Thyroid gland (tissue), 4 donors: ENCODE results near the gene CLEC3A. TPM values are rescaled to one million over a fixed set of nuclear protein-coding genes. Genes with fewer than 3 reads are reported as not detected.

Experiments
- DNase-seq, 2 donors: peaks; one replicate each; pipeline ENCODE4 v3.0.0-alpha.2; 2019
- H3K27ac ChIP-seq, 3 donors: fragments of 200-600 bp; sonication (generic); 1 replicate in 2 of 3; 2 replicates in 1 of 3; pipeline ENCODE4 v1.5.1; 2016 to 2019; ENCODE audit warnings: mild to moderate bottlenecking in 1 of 3, moderate library complexity in 1 of 3
- H3K27me3 ChIP-seq: fragments of 200-600 bp; sonication (generic); one replicate; pipeline ENCODE4 v1.5.1; 2019
- H3K36me3 ChIP-seq, 2 donors: fragments of 200-600 bp; sonication (generic); one replicate each; pipeline ENCODE4 v1.5.1; 2016 to 2019
- H3K4me1 ChIP-seq, 2 donors: fragments of 200-600 bp; sonication (generic); one replicate each; pipeline ENCODE4 v1.5.1; 2017 to 2019
- H3K4me3 ChIP-seq, 3 donors: fragments of 200-600 bp; sonication (generic); replicated peaks in 1 of 3; 1 replicate in 2 of 3; 2 replicates in 1 of 3; pipeline ENCODE4 v1.5.1; 2016; ENCODE audit warnings: mild to moderate bottlenecking in 1 of 3
- H3K9me3 ChIP-seq: fragments of 200-600 bp; sonication (generic); one replicate; pipeline ENCODE4 v1.5.1; 2017
- CTCF ChIP-seq, 6 experiments: fragments of 200-600 bp in 3 of 6; fragments of 450-650 bp in 3 of 6; sonication (generic) in 3 of 6; IDR thresholded peaks; one replicate each; pipeline ENCODE4 v1.5.1; 2016 to 2019; ENCODE audit warnings: antibody characterized with exemption in 6 of 6, mild to moderate bottlenecking in 2 of 6, inconsistent platforms in 1 of 6, moderate library complexity in 1 of 6
- POLR2A ChIP-seq, 2 donors: fragments of 450-650 bp; IDR thresholded peaks; one replicate each; pipeline ENCODE4 v1.6.1; 2017; ENCODE audit warnings: antibody characterized with exemption in 2 of 2, mild to moderate bottlenecking in 2 of 2, moderate library complexity in 1 of 2
- whole genome bisulfite sequencing, 2 donors: methylation state at CpG; one replicate each; pipeline ENCODE4 v1.1.5; 2017; 5-methylcytosine and 5-hydroxymethylcytosine counted together
- intact Hi-C: fragments of 100-400 bp; cut with DNase I; formaldehyde crosslinking; loops from one replicate; pipeline ENCODE4 v1.15.1; 2023
- total RNA-seq, 4 donors: library from RNA; depleted of rRNA; stranded (reverse); fragments of >200 nt; gene quantifications; one replicate each; pipeline ENCODE4 v1.2.3, GENCODE V29; 2016

Gene CLEC3A
- total RNA-seq, result not detected

- 46 to 49% methylated on average over 5 of the region's 5 CpGs for WGBS, 2 donors
- no peaks in the 10 kb centered on the region for H3K27me3 ChIP-seq
- H3K36me3 ChIP-seq, result no peaks in the 10 kb centered on the region
- no peak within 1 kb of the TSS for H3K4me3 ChIP-seq
- TF ChIP-seq POLR2A (IDR thresholded peaks at IDR 0.05) (no peak), CTCF (IDR thresholded peaks at IDR 0.05) (no peak)
- no peaks in the 10 kb centered on the region for H3K4me1 ChIP-seq
- DNase-seq, result no peak
- no peak within 1 kb of the TSS for H3K27ac ChIP-seq
- H3K9me3 ChIP-seq, result no peaks in the 10 kb centered on the region
- intact Hi-C loops, result no loop called here
Observed at GRCh38 chr16:78022347-78023060, at the start of gene CLEC3A. CLEC3A (plus strand) TSS chr16:78022548; CDS start chr16:78022627, 79 bp downstream.

DNA sequence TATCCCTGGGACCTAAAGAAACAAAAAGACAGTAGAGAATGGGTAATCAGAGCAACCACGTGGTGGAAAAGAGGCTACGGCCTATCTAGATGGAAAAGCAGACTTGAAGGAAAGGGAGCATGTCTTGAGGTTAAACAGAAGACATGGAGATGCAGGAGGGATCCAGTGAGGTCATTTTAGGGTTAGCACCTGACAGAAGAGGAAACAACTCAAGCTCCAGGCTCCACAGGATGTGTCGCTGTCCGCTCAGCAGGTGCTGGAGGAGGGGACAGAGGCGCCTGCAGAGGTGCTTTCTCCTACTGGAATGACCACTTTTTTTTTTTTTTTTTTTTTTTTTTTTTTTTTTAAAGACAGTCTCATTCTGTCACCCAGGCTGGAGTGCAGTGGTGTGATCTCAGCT lies 47.5 kb upstream of the CLEC3A start:
- Histone ChIP-seq H3K27ac (no peak overlapping the region), H3K4me3 (no peak overlapping the region), H3K4me1 (peaks cover 0 to 6% of the 10 kb centered on the region in 2 donors), H3K36me3 (peaks cover 0 to 3% of the 10 kb centered on the region in 2 donors), H3K27me3 (no peaks in the 10 kb centered on the region), H3K9me3 (no peaks in the 10 kb centered on the region)
- no peak for DNase-seq
- intact Hi-C loops, result loop anchor here (5.0 to 10.0 kb wide), 2 partner anchors 190 to 298 kb away; partner anchors contain the start of gene VAT1L
- no peak for TF ChIP-seq POLR2A (IDR thresholded peaks at IDR 0.05)
- TF ChIP-seq CTCF (IDR thresholded peaks at IDR 0.05), result no peak
- 65 to 78% methylated on average over 5 of the region's 5 CpGs for WGBS, 2 donors

DNA sequence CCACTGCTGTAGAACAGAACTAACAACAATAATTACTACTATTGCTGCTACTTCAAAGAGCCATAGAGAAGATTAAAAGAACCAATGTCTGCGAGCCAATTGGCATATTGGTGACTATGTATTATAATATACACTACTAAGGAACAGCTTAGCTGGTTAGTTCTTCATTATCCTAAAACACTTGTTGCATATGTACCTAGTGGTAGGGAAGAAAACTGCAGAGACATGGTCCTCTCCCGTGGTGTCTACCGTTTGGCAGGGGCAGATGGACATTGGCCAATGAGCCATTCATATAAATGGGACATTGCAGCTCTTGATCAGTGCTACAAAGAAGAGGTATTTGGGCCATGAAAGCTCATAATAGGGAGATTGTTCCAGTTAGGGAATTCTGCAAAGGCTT lies 46.4 kb upstream of the CLEC3A start:
- WGBS, 2 donors, result 66 to 86% methylated on average over 3 of the region's 3 CpGs
- TF ChIP-seq CTCF (IDR thresholded peaks at IDR 0.05) (no peak), POLR2A (IDR thresholded peaks at IDR 0.05) (no peak)
- Histone ChIP-seq H3K4me1 (peaks cover 0 to 5% of the 10 kb centered on the region in 2 donors), H3K36me3 (peaks cover 0 to 3% of the 10 kb centered on the region in 2 donors), H3K4me3 (no peak overlapping the region), H3K27ac (no peak overlapping the region), H3K9me3 (no peaks in the 10 kb centered on the region), H3K27me3 (no peaks in the 10 kb centered on the region)
- no peak for DNase-seq
- intact Hi-C loops, result loop anchor here (10.0 kb wide), 1 partner anchor 191 kb away; the partner anchor contains the start of gene VAT1L

GRCh38 chr16:77977339-77977738 lies 45.0 kb upstream of the CLEC3A start:
- DNase-seq, result no peak
- TF ChIP-seq POLR2A (IDR thresholded peaks at IDR 0.05), result no peak
- no peak for TF ChIP-seq CTCF (IDR thresholded peaks at IDR 0.05)
- WGBS, 2 donors, result 71 to 79% methylated on average over 5 of the region's 5 CpGs
- intact Hi-C loops, result loop anchor here (10.0 kb wide), 1 partner anchor 193 kb away; the partner anchor contains the start of gene VAT1L
- Histone ChIP-seq H3K27ac (no peak overlapping the region), H3K27me3 (no peaks in the 10 kb centered on the region), H3K4me1 (no peaks in the 10 kb centered on the region), H3K4me3 (no peak overlapping the region), H3K9me3 (no peaks in the 10 kb centered on the region), H3K36me3 (peaks cover 0 to 3% of the 10 kb centered on the region in 2 donors)

GRCh38 chr16:77985111-77985510 lies 37.2 kb upstream of the CLEC3A start:
- DNase-seq, result no peak

More at GRCh38 chr16:77985111-77985510, 37.2 kb upstream of the CLEC3A start:
- 92 to 93% methylated on average over 3 of the region's 3 CpGs for WGBS, 2 donors
- intact Hi-C loops, result no loop called here
- Histone ChIP-seq H3K36me3 (no peaks in the 10 kb centered on the region), H3K4me3 (no peak overlapping the region), H3K27me3 (no peaks in the 10 kb centered on the region), H3K4me1 (no peaks in the 10 kb centered on the region), H3K9me3 (no peaks in the 10 kb centered on the region), H3K27ac (no peak overlapping the region)
- TF ChIP-seq POLR2A (IDR thresholded peaks at IDR 0.05), result no peak
- TF ChIP-seq CTCF (IDR thresholded peaks at IDR 0.05), result no peak
